HL-60 (cell line): Measurements from ENCODE around the gene REXO4.

ENCODE experiments used
- DNase-seq, 2 experiments: peaks; one replicate each; pipeline ENCODE4 v3.0.0-alpha.2; 2010 to 2020; ENCODE audit warnings: low read depth in 1 of 2, low spot score in 1 of 2
- H3K27ac ChIP-seq: fragments of 250-450 bp; sonication (Bioruptor Pico); replicated peaks from 2 replicates; pipeline ENCODE4 v1.5.1; 2020; ENCODE audit warnings: mild to moderate bottlenecking, moderate library complexity
- H3K27me3 ChIP-seq: fragments of 250-450 bp; sonication (Bioruptor Pico); 2 replicates; pipeline ENCODE4 v1.5.1; 2021; ENCODE audit warnings: mild to moderate bottlenecking, moderate library complexity; ENCODE audit not compliant: insufficient read depth, poor library complexity, severe bottlenecking
- H3K4me3 ChIP-seq: replicated peaks from 2 replicates; pipeline ENCODE4 v1.5.1; 2011; ENCODE audit warnings: mild to moderate bottlenecking, control low read depth, low read length; ENCODE audit not compliant: insufficient read depth
- CTCF ChIP-seq: IDR thresholded peaks from one replicate; pipeline ENCODE4 v1.5.1; 2011; ENCODE audit warnings: low read length, control low read depth, inconsistent platforms; ENCODE audit not compliant: insufficient read depth
- GABPA ChIP-seq: IDR thresholded peaks from 2 replicates; pipeline ENCODE4 v1.6.1; 2012; ENCODE audit warnings: low read depth
- POLR2AphosphoS5 ChIP-seq: IDR thresholded peaks from 2 replicates; pipeline ENCODE4 v1.6.1; 2012; ENCODE audit warnings: low read depth
- REST ChIP-seq: IDR thresholded peaks from 2 replicates; pipeline ENCODE4 v1.6.1; 2012; ENCODE audit warnings: low read depth; ENCODE audit not compliant: insufficient replicate concordance
- SPI1 ChIP-seq: IDR thresholded peaks from 2 replicates; pipeline ENCODE4 v1.6.1; 2012; ENCODE audit warnings: low read depth, mild to moderate bottlenecking, borderline replicate concordance

Gene REXO4

GRCh38 chr9:133429214-133429613 is 11.4 kb upstream of the REXO4 start:
- Histone ChIP-seq H3K27ac (no peak overlapping the region), H3K27me3 (peaks cover 8% of the 10 kb centered on the region), H3K4me3 (no peak overlapping the region)
- no peak for DNase-seq
- TF ChIP-seq POLR2AphosphoS5: no peak
- no peak for TF ChIP-seq CTCF
- TF ChIP-seq SPI1: no peak
- no peak for TF ChIP-seq GABPA
- no peak for TF ChIP-seq REST

- no peak overlapping the region for H3K4me3 ChIP-seq
- H3K27me3 ChIP-seq: peaks cover 8% of the 10 kb centered on the region
- no peak for TF ChIP-seq REST
- no peak for TF ChIP-seq GABPA
- no peak for TF ChIP-seq CTCF
- TF ChIP-seq SPI1: no peak
- no peak for TF ChIP-seq POLR2AphosphoS5
- H3K27ac ChIP-seq: no peak overlapping the region
- DNase-seq: no peak
These were observed 10.8 kb upstream of the REXO4 start for GRCh38 chr9:133428617-133429101.

GRCh38 chr9:133427658-133428348 is 10.0 kb upstream of the REXO4 start:
- H3K4me3 ChIP-seq: no peak overlapping the region
- H3K27ac ChIP-seq: no peak overlapping the region
- DNase-seq: no peak
- TF ChIP-seq SPI1 (no peak), GABPA (no peak), CTCF (no peak), POLR2AphosphoS5 (no peak), REST (no peak)
- H3K27me3 ChIP-seq: peaks cover 8% of the 10 kb centered on the region
